HCT116 (cell line): ENCODE measurements around the gene LIN54. TPM values are rescaled to one million over a fixed set of nuclear protein-coding genes. Genes with fewer than 3 reads are reported as not detected.
"Not testable (repeated sequence)": the region's sequence is repeated elsewhere in the genome, so short reads cannot be mapped to it uniquely, and the experiment has no call there.

Experiments used
- ATAC-seq: fragments of 200-7000 bp; cut with Tn5 transposase; 2 replicates; pipeline ENCODE4 v1.9.1; 2020; ENCODE audit warnings: mild to moderate bottlenecking, moderate library complexity
- BruUV-seq: library from RNA; stranded (reverse); fragments of 400-500 nt; replicated peaks from 2 replicates; lab custom pipeline; 2021; lab: Mats Ljungman, UMichigan
- CTCF ChIA-PET: fragments of 300-600 bp; sonication (Branson Sonifier 250); formaldehyde crosslinking; loops from one replicate; lab custom pipeline; 2021; ENCODE audit warnings: antibody characterized with exemption; lab: Charles Lee
- POLR2A ChIA-PET: fragments of 300-600, 350-600 bp; sonication (Branson Sonifier 250); formaldehyde crosslinking; loops from one replicate; lab custom pipeline; 2021; ENCODE audit warnings: antibody characterized with exemption; lab: Charles Lee
- RAD21 ChIA-PET, 2 experiments: fragments of 300-600 bp; sonication (Branson Sonifier 250); formaldehyde crosslinking; loops; one replicate each; lab custom pipeline; 2023; ENCODE audit warnings: low total read pairs in 2 of 2; ENCODE audit not compliant: uncharacterized antibody in 2 of 2, unreplicated experiment in 2 of 2, low non-redundant PET in 1 of 2; lab: Charles Lee
- DNase-seq: peaks from one replicate; pipeline ENCODE4 v3.0.0-alpha.2; 2010; ENCODE audit warnings: low read depth, low spot score
- H2AFZ ChIP-seq: fragments of 200-600 bp; shearing (Covaris generic), sonication (generic); 2 replicates; pipeline ENCODE4 v1.6.1; 2017; ENCODE audit warnings: low read depth, mixed run types, mixed read lengths, antibody characterized with exemption, low read length; ENCODE audit not compliant: poor library complexity, severe bottlenecking
- H3K27ac ChIP-seq: 2 replicates; pipeline ENCODE4 v1.5.1; 2012; ENCODE audit warnings: low read depth, low read length
- H3K27me3 ChIP-seq: fragments of 200-600 bp; sonication (generic); 2 replicates; pipeline ENCODE4 v1.6.1; 2016; ENCODE audit warnings: mixed run types, low read length, mixed read lengths; ENCODE audit not compliant: insufficient read depth
- H3K36me3 ChIP-seq, 2 experiments: fragments of 200-500 bp in 1 of 2; fragments of 200-600 bp in 1 of 2; sonication (Bioruptor generic) in 1 of 2; sonication (generic) in 1 of 2; 2 replicates each; pipeline versions ENCODE4 v1.5.1 to v1.6.1; 2014 to 2016; ENCODE audit warnings: low read length in 2 of 2, inconsistent platforms in 1 of 2, mixed read lengths in 1 of 2, mixed run types in 1 of 2; ENCODE audit not compliant: insufficient read depth in 2 of 2, control insufficient read depth in 1 of 2
- H3K4me1 ChIP-seq, 2 experiments: fragments of 200-600 bp in 1 of 2; sonication (generic) in 1 of 2; 2 replicates each; pipeline versions ENCODE4 v1.5.1 to v1.6.1; 2012 to 2017; ENCODE audit warnings: low read length in 2 of 2, inconsistent platforms in 1 of 2, mild to moderate bottlenecking in 1 of 2, mixed read lengths in 1 of 2, mixed run types in 1 of 2, moderate library complexity in 1 of 2; ENCODE audit not compliant: insufficient read depth in 2 of 2, control insufficient read depth in 1 of 2
- H3K4me2 ChIP-seq: fragments of 200-600 bp; sonication (generic); 2 replicates; pipeline ENCODE4 v1.6.1; 2017; ENCODE audit warnings: mixed run types, low read length, mixed read lengths
- H3K4me3 ChIP-seq, 2 experiments: fragments of 200-600 bp in 1 of 2; sonication (generic) in 1 of 2; replicated peaks in 1 of 2; 2 replicates each; pipeline ENCODE4 v1.5.1; 2011 to 2016; ENCODE audit warnings: low read length in 2 of 2, control low read depth in 1 of 2, low read depth in 1 of 2, mild to moderate bottlenecking in 1 of 2, mixed read lengths in 1 of 2, mixed run types in 1 of 2
- H3K79me2 ChIP-seq: fragments of 200-600 bp; sonication (generic); 2 replicates; pipeline ENCODE4 v1.6.1; 2017; ENCODE audit warnings: mild to moderate bottlenecking, mixed run types, low read length, moderate library complexity, mixed read lengths; ENCODE audit not compliant: insufficient read depth
- H3K9ac ChIP-seq: fragments of 200-600 bp; sonication (generic); 2 replicates; pipeline ENCODE4 v1.6.1; 2016; ENCODE audit warnings: low read length, mixed read lengths
- H3K9me2 ChIP-seq: fragments of 200-600 bp; sonication (generic), shearing (Covaris generic); 2 replicates; pipeline ENCODE4 v1.6.1; 2017; ENCODE audit warnings: mixed run types, mild to moderate bottlenecking, moderate library complexity; ENCODE audit not compliant: insufficient read depth
- H3K9me3 ChIP-seq, 2 experiments: fragments of 200-500 bp in 1 of 2; fragments of 200-600 bp in 1 of 2; sonication (Bioruptor generic) in 1 of 2; sonication (generic) in 1 of 2; 2 replicates each; pipeline ENCODE4 v1.6.1; 2014 to 2017; ENCODE audit warnings: low read length in 2 of 2, mixed read lengths in 2 of 2, inconsistent platforms in 1 of 2, low read depth in 1 of 2, mild to moderate bottlenecking in 1 of 2, mixed run types in 1 of 2, moderate library complexity in 1 of 2; ENCODE audit not compliant: control insufficient read depth in 1 of 2, insufficient read depth in 1 of 2
- H4K20me1 ChIP-seq: fragments of 200-600 bp; sonication (generic), shearing (Covaris generic); 2 replicates; pipeline ENCODE4 v1.6.1; 2017; ENCODE audit warnings: mixed run types, mild to moderate bottlenecking, moderate library complexity; ENCODE audit not compliant: insufficient read depth
- CBX3 ChIP-seq: IDR thresholded peaks from 2 replicates; pipeline ENCODE4 v1.6.1; 2012; ENCODE audit warnings: low read depth
- EGR1 ChIP-seq: IDR thresholded peaks from 2 replicates; pipeline ENCODE4 v1.6.1; 2012; ENCODE audit warnings: low read depth
- EZH2 ChIP-seq: fragments of 200-600 bp; sonication (generic); IDR thresholded peaks from 2 replicates; pipeline ENCODE4 v1.6.1; 2017; ENCODE audit warnings: antibody characterized with exemption, mixed run types
- EZH2phosphoT487 ChIP-seq: fragments of 200-600 bp; IDR thresholded peaks from 2 replicates; pipeline ENCODE4 v1.6.1; 2018; ENCODE audit warnings: antibody characterized with exemption, borderline replicate concordance
- POLR2A ChIP-seq: IDR thresholded peaks from 2 replicates; pipeline ENCODE4 v1.7.0; 2011; ENCODE audit warnings: borderline replicate concordance; ENCODE audit not compliant: insufficient read depth, insufficient read length; ENCODE audit errors: extremely low read depth
- RAD21 ChIP-seq: IDR thresholded peaks from 2 replicates; pipeline ENCODE4 v1.6.1; 2012; ENCODE audit warnings: low read depth, mild to moderate bottlenecking
- SP1 ChIP-seq: IDR thresholded peaks from 2 replicates; pipeline ENCODE4 v1.6.1; 2012; ENCODE audit warnings: low read depth
- SRF ChIP-seq: IDR thresholded peaks from 2 replicates; pipeline ENCODE4 v1.6.1; 2012; ENCODE audit warnings: low read depth
- YY1 ChIP-seq: IDR thresholded peaks from 2 replicates; pipeline ENCODE4 v1.6.1; 2011; ENCODE audit warnings: low read length, low read depth, moderate library complexity, mild to moderate bottlenecking; ENCODE audit not compliant: insufficient replicate concordance; ENCODE audit errors: extremely low read depth
- ZNF274 ChIP-seq: fragments of 200-500 bp; sonication (Bioruptor generic); IDR thresholded peaks from 2 replicates; pipeline ENCODE4 v1.6.1; 2014; ENCODE audit warnings: mild to moderate bottlenecking, low read depth, low read length, inconsistent platforms
- intact Hi-C: fragments of 100-400 bp; cut with micrococcal nuclease; formaldehyde crosslinking; loops from 2 replicates; pipeline ENCODE4 v1.10.0; 2022
- total RNA-seq: library from RNA; stranded (reverse); gene quantifications from one replicate; pipeline ENCODE4 v1.2.1, GENCODE V29; 2021; ENCODE audit not compliant: unreplicated experiment
- TF ChIP-seq, protein P1 (sequence below), 3 experiments: fragments of 200-600 bp in 1 of 3; sonication (generic) in 1 of 3; IDR thresholded peaks in 2 of 3; conservative IDR thresholded peaks in 1 of 3; 2 replicates each; pipeline ENCODE4 v1.5.1; 2012 to 2017; ENCODE audit warnings: low read depth in 2 of 3, low read length in 2 of 3, antibody characterized with exemption in 1 of 3, borderline replicate concordance in 1 of 3, control low read depth in 1 of 3, mild to moderate bottlenecking in 1 of 3, mixed read lengths in 1 of 3, mixed run types in 1 of 3, moderate library complexity in 1 of 3; ENCODE audit not compliant: insufficient read depth in 1 of 3
- TF ChIP-seq, protein P2 (sequence below): IDR thresholded peaks from 2 replicates; pipeline ENCODE4 v1.6.1; 2012

Gene LIN54
- total RNA-seq, 1 experiment from 2014 or later: 15.6 TPM

DNA sequence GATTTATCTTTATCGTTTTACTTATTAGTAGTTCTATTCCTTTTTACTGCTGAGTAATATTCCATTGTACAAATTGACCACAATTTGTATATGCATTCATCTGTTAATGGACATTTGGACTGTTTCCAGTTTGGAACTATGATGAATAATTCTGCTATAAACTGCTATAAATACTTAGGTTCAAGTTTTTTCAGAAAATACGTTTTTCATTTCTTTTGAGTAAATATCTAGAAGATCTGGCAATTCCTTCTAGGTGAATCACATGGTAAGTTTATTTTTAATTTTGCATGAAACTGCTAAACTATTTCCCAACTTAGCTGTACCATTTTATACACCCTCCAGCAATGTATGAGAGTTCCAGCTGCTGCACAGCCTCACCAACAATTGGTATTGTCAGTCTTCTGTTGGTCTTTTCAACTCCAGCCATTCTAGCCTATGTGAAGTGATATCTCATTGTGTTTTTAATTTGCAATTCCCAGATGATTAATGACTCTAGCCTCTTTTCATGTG is 22.2 kb downstream of the LIN54 start:
- no peak for DNase-seq
- H3K4me2 ChIP-seq: no peak overlapping the region
- H3K9ac ChIP-seq: no peak overlapping the region
- no peak overlapping the region for H3K4me3 ChIP-seq
- intact Hi-C loops: no loop called here
- H3K4me1 ChIP-seq: peaks cover 3 to 8% of the 10 kb centered on the region in 2 experiments; a peak in 1 of 4 replicates
- H3K9me2 ChIP-seq: no peaks in the 10 kb centered on the region
- H3K9me3 ChIP-seq: no peaks in the 10 kb centered on the region
- POLR2A ChIA-PET: no interaction called here
- H3K36me3 ChIP-seq: 0 out of 4 replicates have a peak, but pooled peaks cover 0 to 4% of the 10 kb centered on the region in 2 experiments
- BruUV-seq: no TSS peak
- RAD21 ChIA-PET: no interaction called here
- no peak for TF ChIP-seq EGR1
- no peak for TF ChIP-seq SRF
- no peak for TF ChIP-seq EZH2phosphoT487
- TF ChIP-seq RAD21: no peak
- TF ChIP-seq, protein P1, sequence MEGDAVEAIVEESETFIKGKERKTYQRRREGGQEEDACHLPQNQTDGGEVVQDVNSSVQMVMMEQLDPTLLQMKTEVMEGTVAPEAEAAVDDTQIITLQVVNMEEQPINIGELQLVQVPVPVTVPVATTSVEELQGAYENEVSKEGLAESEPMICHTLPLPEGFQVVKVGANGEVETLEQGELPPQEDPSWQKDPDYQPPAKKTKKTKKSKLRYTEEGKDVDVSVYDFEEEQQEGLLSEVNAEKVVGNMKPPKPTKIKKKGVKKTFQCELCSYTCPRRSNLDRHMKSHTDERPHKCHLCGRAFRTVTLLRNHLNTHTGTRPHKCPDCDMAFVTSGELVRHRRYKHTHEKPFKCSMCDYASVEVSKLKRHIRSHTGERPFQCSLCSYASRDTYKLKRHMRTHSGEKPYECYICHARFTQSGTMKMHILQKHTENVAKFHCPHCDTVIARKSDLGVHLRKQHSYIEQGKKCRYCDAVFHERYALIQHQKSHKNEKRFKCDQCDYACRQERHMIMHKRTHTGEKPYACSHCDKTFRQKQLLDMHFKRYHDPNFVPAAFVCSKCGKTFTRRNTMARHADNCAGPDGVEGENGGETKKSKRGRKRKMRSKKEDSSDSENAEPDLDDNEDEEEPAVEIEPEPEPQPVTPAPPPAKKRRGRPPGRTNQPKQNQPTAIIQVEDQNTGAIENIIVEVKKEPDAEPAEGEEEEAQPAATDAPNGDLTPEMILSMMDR (IDR thresholded peaks at IDR 0.05 in 2 of 3, conservative IDR thresholded peaks at IDR 0.05 in 1 of 3; ENCODE audit: borderline replicate concordance in 1 of 3, insufficient read depth in 1 of 3, low read depth in 2 of 3, low read length in 2 of 3): no peak
- TF ChIP-seq, protein P2, sequence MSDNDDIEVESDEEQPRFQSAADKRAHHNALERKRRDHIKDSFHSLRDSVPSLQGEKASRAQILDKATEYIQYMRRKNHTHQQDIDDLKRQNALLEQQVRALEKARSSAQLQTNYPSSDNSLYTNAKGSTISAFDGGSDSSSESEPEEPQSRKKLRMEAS: no peak
- no peak for TF ChIP-seq CBX3
- TF ChIP-seq YY1: no peak
- no peak for TF ChIP-seq EZH2
- no peak for TF ChIP-seq POLR2A
- no peak for TF ChIP-seq ZNF274
- TF ChIP-seq SP1: no peak
- CTCF ChIA-PET: no interaction called here
- peaks cover 63% of the 10 kb centered on the region for H3K79me2 ChIP-seq
- no peaks in the 10 kb centered on the region for H4K20me1 ChIP-seq
- no peak overlapping the region for H2AFZ ChIP-seq
- H3K27ac ChIP-seq: no peak overlapping the region
- H3K27me3 ChIP-seq: no peaks in the 10 kb centered on the region
- no peak for ATAC-seq

DNA sequence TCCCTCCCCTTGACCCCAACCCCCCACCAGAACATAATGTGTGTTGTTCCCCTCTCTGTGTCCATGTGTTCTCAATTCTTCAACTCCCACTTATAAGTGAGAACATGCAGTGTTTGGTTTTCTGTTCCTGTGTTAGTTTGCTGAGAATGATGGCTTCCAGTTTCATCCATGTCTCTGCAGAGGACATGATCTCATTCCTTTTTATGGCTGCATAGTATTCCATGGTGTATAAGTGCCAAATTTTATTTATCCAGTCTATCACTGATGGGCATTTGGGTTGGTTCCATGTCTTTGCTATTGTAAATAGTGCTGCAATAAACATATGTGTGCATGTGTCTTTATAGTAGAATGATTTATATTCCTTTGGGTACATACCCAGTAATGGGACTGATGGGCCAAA is 23.1 kb downstream of the LIN54 start:
- H3K79me2 ChIP-seq: peaks cover 62% of the 10 kb centered on the region
- H3K27me3 ChIP-seq, DNase-seq, BruUV-seq, H2AFZ ChIP-seq, intact Hi-C loops, H3K4me3 ChIP-seq, ATAC-seq, CTCF ChIA-PET, H3K4me1 ChIP-seq, H3K27ac ChIP-seq, H3K4me2 ChIP-seq, RAD21 ChIA-PET, H3K9ac ChIP-seq, H4K20me1 ChIP-seq, H3K9me2 ChIP-seq, H3K9me3 ChIP-seq, POLR2A ChIA-PET, H3K36me3 ChIP-seq: not testable (repeated sequence)
